SU-DHL-6 (cell line): ENCODE data around the gene CATSPERZ.

Source experiments
- H2AFZ ChIP-seq: fragments of 200-600 bp; sonication (generic); 2 replicates; pipeline ENCODE4 v1.6.1; 2014; ENCODE audit warnings: low read depth, mild to moderate bottlenecking, moderate library complexity, mixed read lengths, antibody characterized with exemption, low read length; ENCODE audit not compliant: severe bottlenecking
- H3F3A ChIP-seq: fragments of 200-600 bp; shearing (Covaris generic); 2 replicates; pipeline ENCODE4 v1.6.0; 2016; ENCODE audit warnings: antibody characterized with exemption, mild to moderate bottlenecking; ENCODE audit not compliant: insufficient read depth
- H3K27ac ChIP-seq: fragments of 200-600 bp; sonication (generic); 2 replicates; pipeline ENCODE4 v1.5.1; 2016; ENCODE audit warnings: low read depth, mild to moderate bottlenecking, low read length, moderate library complexity, mixed read lengths
- H3K27me3 ChIP-seq: fragments of 200-600 bp; sonication (generic), shearing (Covaris generic); 2 replicates; pipeline ENCODE4 v1.6.0; 2014; ENCODE audit warnings: mild to moderate bottlenecking, low read length
- H3K36me3 ChIP-seq: fragments of 200-600 bp; sonication (generic); 2 replicates; pipeline ENCODE4 v1.6.1; 2014; ENCODE audit warnings: mild to moderate bottlenecking, low read length, mixed read lengths
- H3K4me2 ChIP-seq: fragments of 300-600, 200-600 bp; shearing (Covaris generic), sonication (generic); 2 replicates; pipeline ENCODE4 v1.6.0; 2014; ENCODE audit warnings: low read length, low read depth, mild to moderate bottlenecking; ENCODE audit not compliant: poor library complexity, severe bottlenecking
- H3K4me3 ChIP-seq: fragments of 200-600 bp; sonication (generic); 2 replicates; pipeline ENCODE4 v1.5.1; 2014; ENCODE audit warnings: antibody characterized with exemption, low read length, mild to moderate bottlenecking, mixed read lengths; ENCODE audit not compliant: insufficient read depth, poor library complexity, severe bottlenecking
- H3K79me2 ChIP-seq: fragments of 200-600 bp; sonication (generic); 2 replicates; pipeline ENCODE4 v1.6.1; 2014; ENCODE audit warnings: mild to moderate bottlenecking, low read length, moderate library complexity; ENCODE audit not compliant: insufficient read depth
- H3K9ac ChIP-seq: fragments of 200-600 bp; sonication (generic); 2 replicates; pipeline ENCODE4 v1.7.0; 2014; ENCODE audit warnings: mild to moderate bottlenecking, low read length
- H3K9me2 ChIP-seq: fragments of 200-600 bp; sonication (generic); replicated peaks from 2 replicates; pipeline ENCODE4 v1.6.1; 2014; ENCODE audit warnings: low read length; ENCODE audit not compliant: insufficient read depth
- H3K9me3 ChIP-seq: fragments of 200-600 bp; sonication (generic); 2 replicates; pipeline ENCODE4 v1.6.1; 2014; ENCODE audit warnings: low read length, mixed read lengths; ENCODE audit not compliant: insufficient read depth
- H4K20me1 ChIP-seq: fragments of 200-600 bp; sonication (generic); 2 replicates; pipeline ENCODE4 v1.6.1; 2014; ENCODE audit warnings: low read depth, mild to moderate bottlenecking, antibody characterized with exemption, low read length, moderate library complexity, mixed read lengths
- CTCF ChIP-seq: fragments of 200-600 bp; sonication (generic); IDR thresholded peaks from one replicate; pipeline ENCODE4 v1.5.1; 2017; ENCODE audit warnings: antibody characterized with exemption, mild to moderate bottlenecking, low read length, moderate library complexity; ENCODE audit not compliant: insufficient read depth, poor library complexity, severe bottlenecking
- EZH2phosphoT487 ChIP-seq: fragments of 200-600 bp; sonication (generic), shearing (Covaris generic); conservative IDR thresholded peaks from 2 replicates; pipeline ENCODE4 v1.6.1; 2018; ENCODE audit warnings: mild to moderate bottlenecking, antibody characterized with exemption, low read length, moderate library complexity, mixed read lengths

Gene CATSPERZ

DNA sequence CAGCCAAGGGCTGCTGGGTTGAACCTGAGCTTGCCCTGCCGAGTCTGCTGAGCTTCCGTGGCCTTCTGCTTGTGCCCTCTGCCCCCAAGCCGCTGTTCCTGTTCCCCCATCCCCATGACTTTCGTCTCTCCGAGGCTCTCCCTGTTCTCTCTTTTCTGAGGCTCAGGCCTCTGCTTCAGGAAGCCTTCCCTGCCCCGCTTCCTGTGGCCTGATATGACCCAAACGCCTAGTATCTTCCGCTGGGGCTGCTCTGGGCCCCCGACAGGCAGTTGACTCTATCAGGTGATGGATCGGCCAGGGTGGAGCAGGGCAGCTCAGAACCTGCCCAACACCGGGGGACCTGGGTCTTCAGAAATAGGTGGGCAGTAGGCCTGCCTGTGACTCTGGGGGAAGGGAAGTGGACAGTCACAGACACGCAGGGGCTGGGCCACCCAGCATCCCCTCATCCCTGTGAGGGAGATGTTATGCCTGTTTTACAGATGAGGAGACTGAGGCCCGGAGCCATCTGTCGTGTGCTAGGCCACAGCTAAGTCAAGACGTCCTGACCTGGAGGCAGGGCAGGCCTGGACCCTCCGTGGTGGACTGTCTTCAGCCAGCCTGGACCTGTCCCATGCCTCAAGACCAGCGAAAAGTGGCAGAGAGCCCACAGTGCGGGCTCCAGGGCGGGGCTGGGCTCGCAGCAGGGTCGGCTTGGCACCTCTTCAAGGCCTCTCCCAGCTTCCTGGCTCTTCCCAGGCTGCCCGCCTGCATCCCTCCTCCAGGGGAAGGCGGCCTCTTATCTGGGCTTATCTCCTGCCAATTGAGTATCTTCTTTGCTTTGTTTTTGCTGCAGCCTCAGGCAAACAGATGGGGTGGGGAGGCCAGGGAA is 31.9 kb upstream of the CATSPERZ start:
- Histone ChIP-seq H2AFZ (no peak overlapping the region), H3K4me2 (peak overlapping the region; percentile 91), H4K20me1 (no peaks in the 10 kb centered on the region), H3K9me3 (no peaks in the 10 kb centered on the region), H3K4me3 (peak overlapping the region; percentile 84), H3K9me2 (no peaks in the 10 kb centered on the region), H3K79me2 (0 out of 2 replicates have a peak, but pooled peaks cover 6% of the 10 kb centered on the region), H3K9ac (peak overlapping the region; percentile 92), H3K27ac (peak overlapping the region; percentile 88), H3K36me3 (no peaks in the 10 kb centered on the region), H3F3A (peaks cover 15% of the 10 kb centered on the region; the same call in 1 of the 2 replicates), H3K27me3 (no peaks in the 10 kb centered on the region)
- TF ChIP-seq EZH2phosphoT487 (no peak), CTCF (no peak)

GRCh38 chr11:64268893-64269539 is 31.1 kb upstream of the CATSPERZ start:
- Histone ChIP-seq H3K9me2 (no peaks in the 10 kb centered on the region), H3F3A (peaks cover 15% of the 10 kb centered on the region; the same call in 1 of the 2 replicates), H3K9me3 (no peaks in the 10 kb centered on the region), H3K27ac (peak overlapping the region; percentile 88), H3K4me2 (peak overlapping the region; percentile 91), H4K20me1 (no peaks in the 10 kb centered on the region), H3K79me2 (0 out of 2 replicates have a peak, but pooled peaks cover 6% of the 10 kb centered on the region), H3K4me3 (peak overlapping the region; percentile 84), H3K9ac (peak overlapping the region; percentile 92), H3K36me3 (no peaks in the 10 kb centered on the region), H3K27me3 (no peaks in the 10 kb centered on the region), H2AFZ (peak overlapping the region; percentile 52)
- no peak for TF ChIP-seq EZH2phosphoT487
- TF ChIP-seq CTCF = no peak

GRCh38 chr11:64269540-64270220 is 30.5 kb upstream of the CATSPERZ start:
- no peaks in the 10 kb centered on the region for H3K9me3 ChIP-seq
- H2AFZ ChIP-seq = peak overlapping the region; percentile 52
- H3K9ac ChIP-seq = peak overlapping the region; percentile 92
- H4K20me1 ChIP-seq = no peaks in the 10 kb centered on the region
- H3K27me3 ChIP-seq = no peaks in the 10 kb centered on the region
- H3K27ac ChIP-seq = peak overlapping the region; percentile 88
- 0 out of 2 replicates have a peak, but pooled peaks cover 6% of the 10 kb centered on the region for H3K79me2 ChIP-seq
- H3K4me2 ChIP-seq = peak overlapping the region; percentile 91
- H3K4me3 ChIP-seq = peak overlapping the region; percentile 87
- no peaks in the 10 kb centered on the region for H3K36me3 ChIP-seq
- TF ChIP-seq EZH2phosphoT487 = no peak
- TF ChIP-seq CTCF = no peak
- H3K9me2 ChIP-seq = no peaks in the 10 kb centered on the region
- peaks cover 15% of the 10 kb centered on the region; the same call in 1 of the 2 replicates for H3F3A ChIP-seq
